Mucosa of rectum (tissue), 2 donors: ENCODE results near the gene SLC7A4.
"Not testable (repeated sequence)": the region's sequence is repeated elsewhere in the genome, so short reads cannot be mapped to it uniquely, and the experiment has no call there.

Experiments used
- H3K27ac ChIP-seq, 2 donors: one replicate each; pipeline ENCODE4 v1.7.0; 2013; ENCODE audit warnings: inconsistent platforms in 2 of 2, low read depth in 2 of 2, low read length in 2 of 2
- H3K27me3 ChIP-seq, 2 donors: one replicate each; pipeline ENCODE4 v1.7.0; 2013; ENCODE audit warnings: low read length in 2 of 2; ENCODE audit not compliant: control insufficient read depth in 2 of 2, insufficient read depth in 2 of 2
- H3K36me3 ChIP-seq, 2 donors: one replicate each; pipeline ENCODE4 v1.7.0; 2013; ENCODE audit warnings: low read length in 2 of 2; ENCODE audit not compliant: control insufficient read depth in 2 of 2, insufficient read depth in 2 of 2
- H3K4me1 ChIP-seq, 2 donors: one replicate each; pipeline ENCODE4 v1.7.0; 2013; ENCODE audit warnings: low read length in 2 of 2, mild to moderate bottlenecking in 1 of 2; ENCODE audit not compliant: control insufficient read depth in 2 of 2, insufficient read depth in 2 of 2
- H3K4me3 ChIP-seq, 2 donors: one replicate each; pipeline ENCODE4 v1.7.0; 2013; ENCODE audit warnings: low read length in 2 of 2
- H3K9ac ChIP-seq, 2 donors: one replicate each; pipeline ENCODE4 v1.7.0; 2013; ENCODE audit warnings: low read length in 2 of 2, low read depth in 1 of 2, mild to moderate bottlenecking in 1 of 2
- H3K9me3 ChIP-seq, 2 donors: one replicate each; pipeline ENCODE4 v1.7.0; 2013; ENCODE audit warnings: low read length in 2 of 2; ENCODE audit not compliant: control insufficient read depth in 2 of 2
- donor health status: healthy.
- donor health status: Normal muscosa, but diverticular disease.

Gene SLC7A4

GRCh38 chr22:21061660-21062321 is 29.4 kb upstream of the SLC7A4 start:
- H3K4me1 ChIP-seq, H3K9me3 ChIP-seq, H3K27ac ChIP-seq, H3K4me3 ChIP-seq, H3K27me3 ChIP-seq, H3K36me3 ChIP-seq, H3K9ac ChIP-seq: not testable (repeated sequence)

DNA sequence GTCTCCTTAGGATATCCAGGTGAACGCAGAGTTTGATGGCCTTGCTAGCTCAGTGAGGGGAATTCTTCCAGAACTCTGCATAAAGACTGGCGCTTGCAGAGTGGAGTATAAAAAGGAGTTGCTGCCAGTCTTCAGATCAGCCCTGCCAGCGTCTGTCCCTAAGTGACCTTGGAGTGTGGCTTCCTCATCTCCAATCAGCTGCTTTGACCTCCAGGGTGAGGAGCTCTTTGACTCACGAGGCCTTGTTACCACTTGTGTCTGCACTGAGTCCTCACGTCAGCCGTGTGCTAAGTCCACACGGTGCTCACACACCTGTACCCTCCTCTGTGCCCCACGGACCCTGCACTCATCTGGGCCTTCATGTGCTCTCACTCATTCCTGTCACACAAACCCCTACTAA is 28.0 kb upstream of the SLC7A4 start:
- H3K4me1 ChIP-seq, H3K27me3 ChIP-seq, H3K9me3 ChIP-seq, H3K36me3 ChIP-seq, H3K4me3 ChIP-seq, H3K27ac ChIP-seq, H3K9ac ChIP-seq: not testable (repeated sequence)

DNA sequence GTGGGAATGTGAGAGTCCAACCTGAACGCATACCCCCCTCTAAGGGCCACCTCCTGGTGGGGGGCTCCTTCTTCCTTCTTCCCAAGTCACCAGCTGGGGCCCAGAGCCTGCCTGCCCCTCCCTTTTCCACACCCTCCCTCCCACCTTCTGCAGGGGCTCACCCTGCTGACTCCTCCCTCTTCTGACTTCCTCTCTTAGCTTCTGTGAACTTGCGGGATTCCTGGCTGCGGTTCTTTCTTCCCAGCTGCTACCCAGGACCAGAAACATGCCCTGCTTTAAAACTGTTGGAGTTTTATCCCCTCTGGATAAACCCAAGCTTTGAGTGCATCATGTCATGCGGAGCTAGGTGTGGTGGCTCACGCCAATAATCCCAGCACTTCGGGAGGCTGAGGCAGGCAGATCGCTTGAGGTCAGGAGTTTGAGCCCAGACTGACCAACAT is 23.5 kb upstream of the SLC7A4 start:
- Histone ChIP-seq H3K36me3 (no peaks in the 10 kb centered on the region), H3K9ac (no peak overlapping the region), H3K4me3 (no peak overlapping the region), H3K4me1 (peaks cover 0 to 3% of the 10 kb centered on the region in 2 donors), H3K9me3 (no peaks in the 10 kb centered on the region), H3K27ac (no peak overlapping the region), H3K27me3 (peaks cover 0 to 6% of the 10 kb centered on the region in 2 donors)

- no peaks in the 10 kb centered on the region for H3K36me3 ChIP-seq
These were observed 23.1 kb upstream of the SLC7A4 start for GRCh38 chr22:21055564-21055834.

DNA sequence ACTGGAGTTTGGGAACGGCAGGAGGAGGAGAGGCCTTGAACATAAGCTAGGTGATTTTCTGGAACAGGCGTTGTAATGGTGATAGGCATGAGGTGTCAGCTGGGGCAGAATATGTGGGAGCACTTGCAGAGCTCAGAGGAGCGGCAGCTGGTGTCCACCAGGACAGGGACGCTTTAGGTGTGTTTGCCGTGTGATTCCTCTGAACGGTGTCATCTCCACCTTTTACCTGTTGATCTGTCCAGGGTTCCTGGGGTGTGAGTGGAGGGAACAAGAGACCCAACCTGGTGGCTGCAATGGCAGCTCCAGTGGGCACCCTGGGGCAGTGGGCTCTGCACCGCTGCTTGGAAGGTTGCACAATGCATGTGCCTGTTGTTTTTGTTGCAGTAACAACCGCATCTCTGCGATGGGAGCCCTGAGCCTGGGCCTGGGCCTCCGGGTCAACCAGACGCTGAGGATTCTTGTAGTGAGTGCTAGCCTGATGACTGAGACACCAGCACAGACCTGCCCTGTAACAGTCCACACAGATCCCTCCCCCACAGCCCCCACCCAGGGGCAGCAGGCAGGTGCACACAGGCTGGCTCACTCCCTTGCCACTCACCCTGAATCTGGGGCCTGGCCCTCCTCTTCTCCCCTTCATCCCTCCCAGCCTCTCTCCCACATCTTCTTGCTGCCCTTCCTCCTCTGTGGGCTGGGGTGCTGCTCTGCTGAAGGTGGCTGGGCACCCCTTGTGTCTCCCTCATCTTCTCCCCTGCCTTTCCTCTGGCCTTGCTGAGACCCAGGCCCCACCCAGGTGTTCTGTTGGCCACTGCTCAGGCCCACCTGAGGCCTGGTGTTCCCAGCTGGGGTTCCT is 22.6 kb upstream of the SLC7A4 start:
- Histone ChIP-seq H3K27me3 (peaks cover 0 to 6% of the 10 kb centered on the region in 2 donors), H3K9me3 (no peaks in the 10 kb centered on the region), H3K36me3 (no peaks in the 10 kb centered on the region), H3K4me1 (peaks cover 0 to 3% of the 10 kb centered on the region in 2 donors), H3K4me3 (no peak overlapping the region), H3K9ac (no peak overlapping the region), H3K27ac (no peak overlapping the region)

More at GRCh38 chr22:21055564-21055834, 23.1 kb upstream of the SLC7A4 start:
- no peaks in the 10 kb centered on the region for H3K9me3 ChIP-seq
- H3K4me3 ChIP-seq, result no peak overlapping the region
- peaks cover 0 to 6% of the 10 kb centered on the region in 2 donors for H3K27me3 ChIP-seq
- H3K4me1 ChIP-seq, result peaks cover 0 to 3% of the 10 kb centered on the region in 2 donors
- no peak overlapping the region for H3K9ac ChIP-seq
- H3K27ac ChIP-seq, result no peak overlapping the region

DNA sequence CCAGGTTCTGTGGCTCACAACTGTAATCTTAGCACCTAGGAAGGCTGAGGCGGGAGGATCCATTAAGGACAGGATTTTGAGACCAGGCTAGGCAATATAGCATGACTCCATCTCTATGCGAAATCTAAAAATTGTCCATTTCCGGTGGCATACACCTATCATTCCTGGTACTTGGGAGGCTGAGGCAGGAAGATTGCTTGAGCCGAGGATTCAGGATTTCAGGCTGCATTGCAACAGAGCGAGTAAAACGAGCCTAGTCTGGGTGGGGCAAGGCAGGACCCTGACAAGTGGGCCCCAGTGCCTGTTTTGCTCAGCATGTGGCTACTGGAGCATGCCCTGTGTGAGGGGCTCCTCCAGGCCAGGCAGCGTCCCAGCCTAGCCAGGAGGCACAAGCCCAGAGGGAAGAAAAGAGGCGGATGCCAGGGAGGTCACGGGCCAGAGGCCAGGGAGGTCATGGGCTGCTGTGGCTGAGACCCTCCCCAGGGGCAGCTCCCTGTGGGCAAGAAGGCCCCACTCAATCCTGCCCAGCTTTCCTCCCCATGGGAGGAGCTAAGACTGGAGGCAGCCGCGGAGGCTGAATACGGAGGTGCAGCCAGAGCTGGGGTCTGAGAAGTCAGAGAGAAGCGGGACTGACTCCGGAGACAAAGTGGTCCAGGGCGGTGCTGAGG is 21.8 kb upstream of the SLC7A4 start:
- Histone ChIP-seq H3K27ac (no peak overlapping the region), H3K36me3 (no peaks in the 10 kb centered on the region), H3K4me1 (peaks cover 0 to 3% of the 10 kb centered on the region in 2 donors), H3K4me3 (no peak overlapping the region), H3K9me3 (no peaks in the 10 kb centered on the region), H3K27me3 (peaks cover 0 to 6% of the 10 kb centered on the region in 2 donors), H3K9ac (no peak overlapping the region)

DNA sequence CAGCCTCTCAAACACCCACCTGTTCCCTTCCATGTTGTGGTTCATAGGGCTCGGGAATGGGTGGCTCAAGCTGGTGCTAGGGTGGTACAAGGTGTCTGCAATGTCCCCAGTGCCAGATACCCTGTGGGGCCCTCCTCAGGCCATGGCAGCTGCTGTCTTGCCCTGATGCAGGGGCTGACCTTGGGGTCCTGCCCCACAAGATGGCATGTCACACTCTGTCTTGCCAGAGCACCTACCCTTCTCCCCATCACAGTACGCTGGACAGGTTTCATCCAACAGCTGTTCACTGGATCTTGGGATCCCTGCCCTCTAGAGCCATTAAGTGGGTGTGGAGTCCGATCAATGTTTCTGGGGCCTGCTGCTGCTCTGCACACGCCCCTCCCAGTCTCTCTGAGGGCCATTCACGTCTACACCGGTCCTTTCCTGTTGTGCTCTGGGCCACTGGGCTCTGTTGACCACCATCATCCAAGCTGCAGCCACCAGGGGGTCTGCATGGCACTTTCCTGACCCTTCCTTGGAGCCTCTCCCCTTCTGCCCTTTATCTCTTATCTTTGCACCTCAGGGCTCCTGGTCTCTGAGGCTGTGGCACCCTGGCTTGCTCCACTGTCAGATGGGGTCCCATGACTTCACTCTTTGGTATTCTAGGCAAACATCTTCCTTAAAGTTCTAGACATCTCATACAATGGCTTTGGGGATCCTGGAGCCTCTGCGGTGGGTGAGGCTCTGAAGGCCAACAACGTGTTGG is 20.5 kb upstream of the SLC7A4 start:
- Histone ChIP-seq H3K9ac (no peak overlapping the region), H3K36me3 (no peaks in the 10 kb centered on the region), H3K4me3 (no peak overlapping the region), H3K27me3 (peaks cover 0 to 6% of the 10 kb centered on the region in 2 donors), H3K27ac (no peak overlapping the region), H3K9me3 (no peaks in the 10 kb centered on the region), H3K4me1 (peaks cover 0 to 3% of the 10 kb centered on the region in 2 donors)

- H3K27ac ChIP-seq, result no peak overlapping the region
- no peaks in the 10 kb centered on the region for H3K9me3 ChIP-seq
- peaks cover 0 to 4% of the 10 kb centered on the region in 2 donors for H3K27me3 ChIP-seq
- H3K9ac ChIP-seq, result no peak overlapping the region
- H3K36me3 ChIP-seq, result no peaks in the 10 kb centered on the region
- H3K4me3 ChIP-seq, result no peak overlapping the region
- H3K4me1 ChIP-seq, result peaks cover 0 to 3% of the 10 kb centered on the region in 2 donors
These were observed 19.6 kb upstream of the SLC7A4 start for GRCh38 chr22:21051831-21052400.

- no peak overlapping the region for H3K9ac ChIP-seq
- H3K4me3 ChIP-seq, result no peak overlapping the region
- no peaks in the 10 kb centered on the region for H3K27me3 ChIP-seq
- no peaks in the 10 kb centered on the region for H3K4me1 ChIP-seq
- no peak overlapping the region for H3K27ac ChIP-seq
- H3K9me3 ChIP-seq, result no peaks in the 10 kb centered on the region
- no peaks in the 10 kb centered on the region for H3K36me3 ChIP-seq
These were observed 18.9 kb upstream of the SLC7A4 start for GRCh38 chr22:21051145-21051830.
